HCT116 (cell line): ENCODE results near the gene PRRX2. TPM values are rescaled to one million over a fixed set of nuclear protein-coding genes. Genes with fewer than 3 reads are reported as not detected.

Experiments
- ATAC-seq: fragments of 200-7000 bp; cut with Tn5 transposase; 2 replicates; pipeline ENCODE4 v1.9.1; 2020; ENCODE audit warnings: mild to moderate bottlenecking, moderate library complexity
- BruUV-seq: library from RNA; stranded (reverse); fragments of 400-500 nt; replicated peaks from 2 replicates; lab custom pipeline; 2021; lab: Mats Ljungman, UMichigan
- CTCF ChIA-PET: fragments of 300-600 bp; sonication (Branson Sonifier 250); formaldehyde crosslinking; loops from one replicate; lab custom pipeline; 2021; ENCODE audit warnings: antibody characterized with exemption; lab: Charles Lee
- POLR2A ChIA-PET: fragments of 300-600, 350-600 bp; sonication (Branson Sonifier 250); formaldehyde crosslinking; loops from one replicate; lab custom pipeline; 2021; ENCODE audit warnings: antibody characterized with exemption; lab: Charles Lee
- RAD21 ChIA-PET, 2 experiments: fragments of 300-600 bp; sonication (Branson Sonifier 250); formaldehyde crosslinking; loops; one replicate each; lab custom pipeline; 2023; ENCODE audit warnings: low total read pairs in 2 of 2; ENCODE audit not compliant: uncharacterized antibody in 2 of 2, unreplicated experiment in 2 of 2, low non-redundant PET in 1 of 2; lab: Charles Lee
- DNase-seq: peaks from one replicate; pipeline ENCODE4 v3.0.0-alpha.2; 2010; ENCODE audit warnings: low read depth, low spot score
- H2AFZ ChIP-seq: fragments of 200-600 bp; shearing (Covaris generic), sonication (generic); 2 replicates; pipeline ENCODE4 v1.6.1; 2017; ENCODE audit warnings: low read depth, mixed run types, mixed read lengths, antibody characterized with exemption, low read length; ENCODE audit not compliant: poor library complexity, severe bottlenecking
- H3K27ac ChIP-seq: 2 replicates; pipeline ENCODE4 v1.5.1; 2012; ENCODE audit warnings: low read depth, low read length
- H3K27me3 ChIP-seq: fragments of 200-600 bp; sonication (generic); 2 replicates; pipeline ENCODE4 v1.6.1; 2016; ENCODE audit warnings: mixed run types, low read length, mixed read lengths; ENCODE audit not compliant: insufficient read depth
- H3K36me3 ChIP-seq, 2 experiments: fragments of 200-500 bp in 1 of 2; fragments of 200-600 bp in 1 of 2; sonication (Bioruptor generic) in 1 of 2; sonication (generic) in 1 of 2; 2 replicates each; pipeline versions ENCODE4 v1.5.1 to v1.6.1; 2014 to 2016; ENCODE audit warnings: low read length in 2 of 2, inconsistent platforms in 1 of 2, mixed read lengths in 1 of 2, mixed run types in 1 of 2; ENCODE audit not compliant: insufficient read depth in 2 of 2, control insufficient read depth in 1 of 2
- H3K4me1 ChIP-seq, 2 experiments: fragments of 200-600 bp in 1 of 2; sonication (generic) in 1 of 2; 2 replicates each; pipeline versions ENCODE4 v1.5.1 to v1.6.1; 2012 to 2017; ENCODE audit warnings: low read length in 2 of 2, inconsistent platforms in 1 of 2, mild to moderate bottlenecking in 1 of 2, mixed read lengths in 1 of 2, mixed run types in 1 of 2, moderate library complexity in 1 of 2; ENCODE audit not compliant: insufficient read depth in 2 of 2, control insufficient read depth in 1 of 2
- H3K4me2 ChIP-seq: fragments of 200-600 bp; sonication (generic); 2 replicates; pipeline ENCODE4 v1.6.1; 2017; ENCODE audit warnings: mixed run types, low read length, mixed read lengths
- H3K4me3 ChIP-seq, 2 experiments: fragments of 200-600 bp in 1 of 2; sonication (generic) in 1 of 2; replicated peaks in 1 of 2; 2 replicates each; pipeline ENCODE4 v1.5.1; 2011 to 2016; ENCODE audit warnings: low read length in 2 of 2, control low read depth in 1 of 2, low read depth in 1 of 2, mild to moderate bottlenecking in 1 of 2, mixed read lengths in 1 of 2, mixed run types in 1 of 2
- H3K79me2 ChIP-seq: fragments of 200-600 bp; sonication (generic); 2 replicates; pipeline ENCODE4 v1.6.1; 2017; ENCODE audit warnings: mild to moderate bottlenecking, mixed run types, low read length, moderate library complexity, mixed read lengths; ENCODE audit not compliant: insufficient read depth
- H3K9ac ChIP-seq: fragments of 200-600 bp; sonication (generic); 2 replicates; pipeline ENCODE4 v1.6.1; 2016; ENCODE audit warnings: low read length, mixed read lengths
- H3K9me2 ChIP-seq: fragments of 200-600 bp; sonication (generic), shearing (Covaris generic); 2 replicates; pipeline ENCODE4 v1.6.1; 2017; ENCODE audit warnings: mixed run types, mild to moderate bottlenecking, moderate library complexity; ENCODE audit not compliant: insufficient read depth
- H3K9me3 ChIP-seq, 2 experiments: fragments of 200-500 bp in 1 of 2; fragments of 200-600 bp in 1 of 2; sonication (Bioruptor generic) in 1 of 2; sonication (generic) in 1 of 2; 2 replicates each; pipeline ENCODE4 v1.6.1; 2014 to 2017; ENCODE audit warnings: low read length in 2 of 2, mixed read lengths in 2 of 2, inconsistent platforms in 1 of 2, low read depth in 1 of 2, mild to moderate bottlenecking in 1 of 2, mixed run types in 1 of 2, moderate library complexity in 1 of 2; ENCODE audit not compliant: control insufficient read depth in 1 of 2, insufficient read depth in 1 of 2
- H4K20me1 ChIP-seq: fragments of 200-600 bp; sonication (generic), shearing (Covaris generic); 2 replicates; pipeline ENCODE4 v1.6.1; 2017; ENCODE audit warnings: mixed run types, mild to moderate bottlenecking, moderate library complexity; ENCODE audit not compliant: insufficient read depth
- ATF3 ChIP-seq: IDR thresholded peaks from 2 replicates; pipeline ENCODE4 v1.6.1; 2012
- CBX3 ChIP-seq: IDR thresholded peaks from 2 replicates; pipeline ENCODE4 v1.6.1; 2012; ENCODE audit warnings: low read depth
- CEBPB ChIP-seq: IDR thresholded peaks from 2 replicates; pipeline ENCODE4 v1.6.1; 2012; ENCODE audit warnings: low read depth
- CTCF ChIP-seq, 3 experiments: fragments of 200-600 bp in 1 of 3; sonication (generic) in 1 of 3; IDR thresholded peaks in 2 of 3; conservative IDR thresholded peaks in 1 of 3; 2 replicates each; pipeline ENCODE4 v1.5.1; 2012 to 2017; ENCODE audit warnings: low read depth in 2 of 3, low read length in 2 of 3, antibody characterized with exemption in 1 of 3, borderline replicate concordance in 1 of 3, control low read depth in 1 of 3, mild to moderate bottlenecking in 1 of 3, mixed read lengths in 1 of 3, mixed run types in 1 of 3, moderate library complexity in 1 of 3; ENCODE audit not compliant: insufficient read depth in 1 of 3
- ELF1 ChIP-seq: IDR thresholded peaks from 2 replicates; pipeline ENCODE4 v1.6.1; 2012; ENCODE audit warnings: low read depth, borderline replicate concordance
- EZH2 ChIP-seq: fragments of 200-600 bp; sonication (generic); IDR thresholded peaks from 2 replicates; pipeline ENCODE4 v1.6.1; 2017; ENCODE audit warnings: antibody characterized with exemption, mixed run types
- EZH2phosphoT487 ChIP-seq: fragments of 200-600 bp; IDR thresholded peaks from 2 replicates; pipeline ENCODE4 v1.6.1; 2018; ENCODE audit warnings: antibody characterized with exemption, borderline replicate concordance
- FOSL1 ChIP-seq: IDR thresholded peaks from 2 replicates; pipeline ENCODE4 v1.6.1; 2012; ENCODE audit warnings: low read depth
- JUND ChIP-seq: IDR thresholded peaks from 2 replicates; pipeline ENCODE4 v1.6.1; 2012
- POLR2A ChIP-seq: IDR thresholded peaks from 2 replicates; pipeline ENCODE4 v1.7.0; 2011; ENCODE audit warnings: borderline replicate concordance; ENCODE audit not compliant: insufficient read depth, insufficient read length; ENCODE audit errors: extremely low read depth
- POLR2AphosphoS5 ChIP-seq: IDR thresholded peaks from 2 replicates; pipeline ENCODE4 v1.6.1; 2011; ENCODE audit warnings: mild to moderate bottlenecking, low read depth, low read length, moderate library complexity
- REST ChIP-seq: IDR thresholded peaks from 2 replicates; pipeline ENCODE4 v1.6.1; 2012; ENCODE audit warnings: low read depth
- SIN3A ChIP-seq: IDR thresholded peaks from 2 replicates; pipeline ENCODE4 v1.6.1; 2012; ENCODE audit warnings: low read depth
- SP1 ChIP-seq: IDR thresholded peaks from 2 replicates; pipeline ENCODE4 v1.6.1; 2012; ENCODE audit warnings: low read depth
- TCF7L2 ChIP-seq: IDR thresholded peaks from 2 replicates; pipeline ENCODE4 v1.7.0; 2011; ENCODE audit warnings: borderline replicate concordance, inconsistent platforms; ENCODE audit not compliant: insufficient read depth, insufficient read length; ENCODE audit errors: extremely low read depth
- ZFX ChIP-seq: fragments of 450-650 bp; IDR thresholded peaks from 2 replicates; pipeline ENCODE4 v1.6.1; 2017
- ZNF274 ChIP-seq: fragments of 200-500 bp; sonication (Bioruptor generic); IDR thresholded peaks from 2 replicates; pipeline ENCODE4 v1.6.1; 2014; ENCODE audit warnings: mild to moderate bottlenecking, low read depth, low read length, inconsistent platforms
- intact Hi-C: fragments of 100-400 bp; cut with micrococcal nuclease; formaldehyde crosslinking; loops from 2 replicates; pipeline ENCODE4 v1.10.0; 2022
- total RNA-seq: library from RNA; stranded (reverse); gene quantifications from one replicate; pipeline ENCODE4 v1.2.1, GENCODE V29; 2021; ENCODE audit not compliant: unreplicated experiment

Gene PRRX2
- total RNA-seq, 1 experiment from 2014 or later: 25.5 TPM

GRCh38 chr9:129654554-129655040, 10.8 kb upstream of the PRRX2 start:
- H3K27me3 ChIP-seq: no peaks in the 10 kb centered on the region
- ChIA-PET POLR2A (no interaction called here), RAD21 (no interaction called here), CTCF (no interaction called here)
- intact Hi-C loops: no loop called here
- no TSS peak for BruUV-seq
- H3K9me2 ChIP-seq: no peaks in the 10 kb centered on the region
- DNase-seq: no peak
- H3K79me2 ChIP-seq: no peaks in the 10 kb centered on the region
- H3K36me3 ChIP-seq: no peaks in the 10 kb centered on the region
- no peak overlapping the region for H3K4me3 ChIP-seq
- H3K27ac ChIP-seq: no peak overlapping the region
- no peaks in the 10 kb centered on the region for H4K20me1 ChIP-seq
- ATAC-seq: no peak
- no peak overlapping the region for H3K9ac ChIP-seq
- no peak overlapping the region for H3K4me2 ChIP-seq
- H3K9me3 ChIP-seq: no peaks in the 10 kb centered on the region
- no peak overlapping the region for H2AFZ ChIP-seq
- no peak for TF ChIP-seq POLR2AphosphoS5
- TF ChIP-seq TCF7L2: no peak
- no peak for TF ChIP-seq JUND
- no peak for TF ChIP-seq POLR2A
- H3K4me1 ChIP-seq: peaks cover 3 to 10% of the 10 kb centered on the region in 2 experiments; a peak in 2 of 4 replicates

GRCh38 chr9:129655154-129655553, 10.3 kb upstream of the PRRX2 start:
- Histone ChIP-seq H3K27ac (no peak overlapping the region), H3K9me2 (no peaks in the 10 kb centered on the region), H3K4me2 (no peak overlapping the region), H3K36me3 (no peaks in the 10 kb centered on the region), H3K9ac (no peak overlapping the region), H3K4me3 (no peak overlapping the region), H3K27me3 (no peaks in the 10 kb centered on the region), H4K20me1 (no peaks in the 10 kb centered on the region), H3K9me3 (no peaks in the 10 kb centered on the region), H3K79me2 (no peaks in the 10 kb centered on the region), H2AFZ (no peak overlapping the region), H3K4me1 (peaks cover 3 to 10% of the 10 kb centered on the region in 2 experiments; a peak in 2 of 4 replicates)
- intact Hi-C loops: no loop called here
- RAD21 ChIA-PET: no interaction called here
- DNase-seq (no peak), ATAC-seq (no peak)
- CTCF ChIA-PET: no interaction called here
- POLR2A ChIA-PET: no interaction called here
- no TSS peak for BruUV-seq
- no peak for TF ChIP-seq REST
- no peak for TF ChIP-seq SIN3A
- TF ChIP-seq ELF1: no peak
- TF ChIP-seq EZH2: no peak
- TF ChIP-seq JUND: no peak
- no peak for TF ChIP-seq EZH2phosphoT487
- TF ChIP-seq ZFX: no peak
- no peak for TF ChIP-seq SP1
- TF ChIP-seq CEBPB: no peak
- TF ChIP-seq FOSL1: no peak
- TF ChIP-seq TCF7L2: no peak
- TF ChIP-seq ZNF274: no peak
- TF ChIP-seq CTCF (IDR thresholded peaks at IDR 0.05 in 2 of 3, conservative IDR thresholded peaks at IDR 0.05 in 1 of 3; ENCODE audit: borderline replicate concordance in 1 of 3, insufficient read depth in 1 of 3, low read depth in 2 of 3, low read length in 2 of 3): no peak
- no peak for TF ChIP-seq ATF3
- no peak for TF ChIP-seq CBX3
- no peak for TF ChIP-seq POLR2AphosphoS5
